Spleen (tissue), 11 donors: ENCODE data around the gene N4BP2L1. TPM values are rescaled to one million over a fixed set of nuclear protein-coding genes. Genes with fewer than 3 reads are reported as not detected.

Source experiments
- DNase-seq: peaks from one replicate; pipeline ENCODE4 v3.0.0-alpha.2; 2020
- H3K27ac ChIP-seq, 8 donors: fragments of 200-600 bp; sonication (generic) in 7 of 8; 1 replicate in 4 of 8; 2 replicates in 4 of 8; pipeline versions ENCODE4 v1.5.0 to v1.8.0; 2016 to 2021; ENCODE audit warnings: inconsistent platforms in 4 of 8, mild to moderate bottlenecking in 4 of 8, moderate library complexity in 1 of 8
- H3K27me3 ChIP-seq, 7 donors: fragments of 200-600 bp; sonication (generic) in 6 of 7; replicated peaks in 1 of 7; 1 replicate in 4 of 7; 2 replicates in 3 of 7; pipeline versions ENCODE4 v1.5.0 to v1.8.0; 2016 to 2021; ENCODE audit warnings: inconsistent platforms in 3 of 7, mild to moderate bottlenecking in 1 of 7
- H3K36me3 ChIP-seq, 6 donors: fragments of 200-600 bp; sonication (generic) in 5 of 6; 1 replicate in 4 of 6; 2 replicates in 2 of 6; pipeline versions ENCODE4 v1.5.0 to v1.8.0; 2016 to 2021; ENCODE audit warnings: inconsistent platforms in 2 of 6
- H3K4me1 ChIP-seq, 6 donors: fragments of 200-600 bp; sonication (generic) in 5 of 6; 1 replicate in 3 of 6; 2 replicates in 3 of 6; pipeline versions ENCODE4 v1.5.0 to v1.8.0; 2016 to 2021; ENCODE audit warnings: inconsistent platforms in 3 of 6
- H3K4me3 ChIP-seq, 8 donors: fragments of 200-600 bp; sonication (generic) in 7 of 8; 1 replicate in 4 of 8; 2 replicates in 4 of 8; pipeline versions ENCODE4 v1.5.0 to v1.8.0; 2016 to 2021; ENCODE audit warnings: inconsistent platforms in 4 of 8, mild to moderate bottlenecking in 4 of 8, moderate library complexity in 2 of 8
- H3K9me3 ChIP-seq, 8 donors: fragments of 200-600 bp; sonication (generic) in 7 of 8; 1 replicate in 4 of 8; 2 replicates in 4 of 8; pipeline versions ENCODE4 v1.5.0 to v1.8.0; 2016 to 2021; ENCODE audit warnings: inconsistent platforms in 4 of 8
- POLR2A ChIP-seq, 3 donors: fragments of 450-650 bp; IDR thresholded peaks; one replicate each; pipeline ENCODE4 v1.5.1; 2017; ENCODE audit warnings: antibody characterized with exemption in 3 of 3, mild to moderate bottlenecking in 1 of 3
- POLR2AphosphoS5 ChIP-seq, 3 donors: sonication (generic); formaldehyde crosslinking; IDR thresholded peaks; one replicate each; pipeline ENCODE4 v1.5.1; 2017; ENCODE audit warnings: antibody characterized with exemption in 3 of 3
- WGBS, 5 donors: extraction: QIAGEN DNeasy Blood & Tissue Kit in 3 of 5; methylation state at CpG; one replicate each; pipeline versions ENCODE4 v1.1.5 to v1.1.7; 2013 to 2018; 5-methylcytosine and 5-hydroxymethylcytosine counted together
- intact Hi-C: fragments of 100-400 bp; cut with DNase I; formaldehyde crosslinking; loops from one replicate; pipeline ENCODE4 v1.15.0; 2023; ENCODE audit warnings: low total_unique reads
- polyA plus RNA-seq, 3 donors: library from polyadenylated mRNA; stranded (reverse); fragments of 200-250 nt; gene quantifications; one replicate each; pipeline ENCODE4 v1.2.1, GENCODE V29; 2013
- total RNA-seq, 7 donors: library from RNA; depleted of rRNA in 3 of 7; stranded (reverse); fragments of >200 nt in 3 of 7; fragmentation: NEBNext Ultra II Directional in 4 of 7; extraction: Animal tissue kit (Norgen Biotek cat#: 25700) in 4 of 7; gene quantifications; one replicate each; pipeline versions ENCODE4 v1.1.0 to v1.2.1, GENCODE V29; 2016 to 2021
- TF ChIP-seq, protein P1 (sequence below), 11 experiments: fragments of 200-600 bp in 7 of 11; fragments of 450-650 bp in 4 of 11; sonication (generic) in 4 of 11; IDR thresholded peaks in 8 of 11; conservative IDR thresholded peaks in 3 of 11; 1 replicate in 7 of 11; 2 replicates in 4 of 11; pipeline versions ENCODE4 v1.4.0 to v1.8.0; 2016 to 2021; ENCODE audit warnings: antibody characterized with exemption in 11 of 11, inconsistent platforms in 4 of 11, mild to moderate bottlenecking in 1 of 11
- donor health status: healthy with polysubstance abuse.
- donor health status: DM: no; HTN: no; CAD: no; lungs with moderate emphysema.
- donor health status: DM: no; HTN: no; CAD: no.
- donor health status: Bipolar disorder and iron deficiency.
- donor health status: healthy.
- donor health status: DM: no; HTN: no; CAD: no.
- donor health status: DM: yes; HTN: yes; CAD: no.

Gene N4BP2L1
- total and polyA plus RNA-seq, 10 donors, result 28.3 to 57.4 (median 39.9) TPM

DNA sequence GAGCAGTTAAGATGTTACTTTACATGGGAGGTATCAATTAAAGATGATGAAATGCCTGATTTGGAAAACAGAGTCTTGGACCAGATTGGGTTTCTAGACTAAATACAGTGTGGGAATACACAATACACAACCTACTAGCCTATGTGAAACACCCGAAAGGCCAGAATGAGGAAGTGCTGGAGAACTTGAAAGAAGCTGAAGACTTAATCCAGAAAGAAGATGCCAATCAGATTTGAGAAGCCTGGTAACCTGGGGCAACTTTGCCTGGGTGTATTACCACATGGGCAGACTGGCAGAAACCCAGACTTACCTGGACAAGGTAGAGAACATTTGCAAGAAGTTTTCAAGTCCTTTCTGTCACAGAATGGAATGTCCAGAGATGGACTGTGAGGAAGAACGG lies 43.2 kb downstream of the N4BP2L1 start:
- no peak overlapping the region for H3K27ac ChIP-seq
- intact Hi-C loops, result no loop called here
- H3K36me3 ChIP-seq, result peaks cover 0 to 53% (median 0%) of the 10 kb centered on the region in 6 donors
- no peaks in the 10 kb centered on the region for H3K9me3 ChIP-seq
- no peaks in the 10 kb centered on the region for H3K27me3 ChIP-seq
- no peak for DNase-seq
- no peaks in the 10 kb centered on the region for H3K4me1 ChIP-seq
- WGBS, 5 donors, result 70 to 78% (median 74%) methylated on average over 2 of the region's 2 CpGs
- TF ChIP-seq POLR2A (IDR thresholded peaks at IDR 0.05) (no peak), POLR2AphosphoS5 (IDR thresholded peaks at IDR 0.05) (no peak)
- TF ChIP-seq, protein P1, sequence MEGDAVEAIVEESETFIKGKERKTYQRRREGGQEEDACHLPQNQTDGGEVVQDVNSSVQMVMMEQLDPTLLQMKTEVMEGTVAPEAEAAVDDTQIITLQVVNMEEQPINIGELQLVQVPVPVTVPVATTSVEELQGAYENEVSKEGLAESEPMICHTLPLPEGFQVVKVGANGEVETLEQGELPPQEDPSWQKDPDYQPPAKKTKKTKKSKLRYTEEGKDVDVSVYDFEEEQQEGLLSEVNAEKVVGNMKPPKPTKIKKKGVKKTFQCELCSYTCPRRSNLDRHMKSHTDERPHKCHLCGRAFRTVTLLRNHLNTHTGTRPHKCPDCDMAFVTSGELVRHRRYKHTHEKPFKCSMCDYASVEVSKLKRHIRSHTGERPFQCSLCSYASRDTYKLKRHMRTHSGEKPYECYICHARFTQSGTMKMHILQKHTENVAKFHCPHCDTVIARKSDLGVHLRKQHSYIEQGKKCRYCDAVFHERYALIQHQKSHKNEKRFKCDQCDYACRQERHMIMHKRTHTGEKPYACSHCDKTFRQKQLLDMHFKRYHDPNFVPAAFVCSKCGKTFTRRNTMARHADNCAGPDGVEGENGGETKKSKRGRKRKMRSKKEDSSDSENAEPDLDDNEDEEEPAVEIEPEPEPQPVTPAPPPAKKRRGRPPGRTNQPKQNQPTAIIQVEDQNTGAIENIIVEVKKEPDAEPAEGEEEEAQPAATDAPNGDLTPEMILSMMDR (IDR thresholded peaks at IDR 0.05 in 8 of 11, conservative IDR thresholded peaks at IDR 0.05 in 3 of 11), result no peak
- no peak overlapping the region for H3K4me3 ChIP-seq

DNA sequence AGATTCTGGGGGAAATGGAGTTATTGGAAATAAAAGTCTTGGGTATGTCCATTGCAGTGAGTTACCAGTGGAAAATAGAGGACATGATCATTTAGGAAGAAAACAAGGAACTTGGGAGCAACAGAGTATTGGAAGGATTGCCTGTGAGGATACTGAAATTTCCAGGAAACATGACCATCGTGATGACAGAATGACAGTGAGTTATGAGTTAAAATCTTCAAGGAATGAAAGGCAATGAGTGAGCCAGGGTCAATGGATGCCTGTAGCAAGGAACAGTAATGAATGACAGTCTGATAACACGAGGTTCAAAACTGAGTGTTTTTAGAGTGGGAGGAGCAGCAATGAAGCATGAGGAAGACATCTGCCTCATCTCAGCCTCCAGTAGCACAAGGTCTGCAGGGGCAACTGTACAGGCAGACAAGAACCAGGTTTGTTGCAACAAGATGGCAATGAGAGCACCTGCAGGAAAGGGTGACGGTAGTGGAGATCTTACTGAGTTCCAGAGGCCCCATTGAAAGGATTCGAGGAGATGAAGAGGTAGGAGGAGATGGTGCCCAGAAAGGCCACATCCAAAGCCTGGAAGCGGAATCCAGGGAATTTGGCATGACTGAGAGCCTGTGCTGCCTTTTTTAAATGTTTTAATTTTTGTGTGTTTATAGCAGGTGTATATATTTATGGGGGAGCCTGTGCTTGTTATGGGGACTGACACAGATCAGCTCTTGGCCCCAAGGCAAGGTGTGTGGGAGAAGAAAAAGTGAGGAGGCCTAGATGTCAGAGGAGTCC lies 43.9 kb downstream of the N4BP2L1 start:
- H3K36me3 ChIP-seq, result peaks cover 0 to 53% (median 0%) of the 10 kb centered on the region in 6 donors
- intact Hi-C loops, result no loop called here
- no peaks in the 10 kb centered on the region for H3K4me1 ChIP-seq
- TF ChIP-seq POLR2AphosphoS5 (IDR thresholded peaks at IDR 0.05), result no peak
- TF ChIP-seq, protein P1 (IDR thresholded peaks at IDR 0.05 in 8 of 11, conservative IDR thresholded peaks at IDR 0.05 in 3 of 11), result no peak
- TF ChIP-seq POLR2A (IDR thresholded peaks at IDR 0.05), result no peak
- no peak for DNase-seq
- no peaks in the 10 kb centered on the region for H3K9me3 ChIP-seq
- H3K27me3 ChIP-seq, result no peaks in the 10 kb centered on the region
- 79 to 90% (median 88%) methylated on average over 5 of the region's 5 CpGs for WGBS, 5 donors
- H3K4me3 ChIP-seq, result no peak overlapping the region
- no peak overlapping the region for H3K27ac ChIP-seq

DNA sequence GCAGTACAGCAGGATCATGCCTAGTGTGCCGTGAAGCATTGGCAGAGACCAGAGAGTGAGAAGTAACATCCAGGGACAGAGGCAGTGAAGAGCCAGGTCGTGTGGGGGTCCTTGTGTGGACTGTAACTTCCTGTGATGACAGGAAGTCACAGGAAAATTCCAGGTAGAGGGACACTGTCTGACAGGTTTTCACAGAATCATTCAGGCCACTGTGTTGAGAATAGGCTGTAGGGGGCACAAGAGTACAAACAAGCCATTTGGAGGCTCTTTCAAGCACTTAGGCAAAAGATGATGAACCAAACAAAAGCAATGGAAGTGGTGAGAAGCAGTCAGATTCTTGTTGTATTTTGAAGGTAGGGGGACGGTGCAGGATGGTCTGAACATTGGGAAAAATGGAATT lies 46.4 kb downstream of the N4BP2L1 start:
- Histone ChIP-seq H3K4me3 (no peak overlapping the region), H3K9me3 (no peaks in the 10 kb centered on the region), H3K36me3 (peaks cover 0 to 49% (median 0%) of the 10 kb centered on the region in 6 donors), H3K4me1 (no peaks in the 10 kb centered on the region), H3K27me3 (no peaks in the 10 kb centered on the region), H3K27ac (no peak overlapping the region)
- TF ChIP-seq, protein P1 (IDR thresholded peaks at IDR 0.05 in 8 of 11, conservative IDR thresholded peaks at IDR 0.05 in 3 of 11), result peak in 9 of 11 experiments; percentile 16 to 53 (median 36)
- TF ChIP-seq POLR2AphosphoS5 (IDR thresholded peaks at IDR 0.05), result no peak
- WGBS, 5 donors, result 72 to 78% (median 74%) methylated on average over 3 of the region's 3 CpGs
- no peak for DNase-seq
- intact Hi-C loops, result no loop called here

DNA sequence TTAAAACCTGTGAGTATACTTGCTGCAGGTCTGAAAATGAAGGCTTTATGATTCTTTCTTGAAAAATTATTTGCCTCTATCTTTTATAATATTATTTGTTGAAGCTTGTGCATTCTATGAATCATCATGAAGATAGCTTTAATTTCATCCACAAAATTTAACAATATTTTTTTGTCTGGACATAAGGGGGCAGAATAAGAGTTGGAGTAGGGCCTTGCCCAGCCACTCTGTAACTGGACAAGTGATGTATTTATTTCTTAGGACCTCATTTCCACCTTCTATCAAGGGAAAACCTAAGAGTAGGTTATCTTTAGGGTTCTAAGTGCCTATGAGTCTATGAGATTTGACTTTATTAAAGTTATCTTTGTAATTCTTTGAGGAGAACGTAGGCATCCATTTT lies 49.9 kb downstream of the N4BP2L1 start:
- Histone ChIP-seq H3K9me3 (no peaks in the 10 kb centered on the region), H3K4me1 (no peaks in the 10 kb centered on the region), H3K36me3 (peaks cover 0 to 32% (median 0%) of the 10 kb centered on the region in 6 donors), H3K4me3 (no peak overlapping the region), H3K27me3 (no peaks in the 10 kb centered on the region), H3K27ac (no peak overlapping the region)
- no peak for DNase-seq
- TF ChIP-seq POLR2A (IDR thresholded peaks at IDR 0.05) (no peak), POLR2AphosphoS5 (IDR thresholded peaks at IDR 0.05) (no peak)
- TF ChIP-seq, protein P1 (IDR thresholded peaks at IDR 0.05 in 8 of 11, conservative IDR thresholded peaks at IDR 0.05 in 3 of 11), result no peak
- WGBS, 5 donors, result 92 to 100% (median 96%) methylated on average over 1 of the region's 1 CpG
- intact Hi-C loops, result no loop called here
